ENCODE data around the gene FBXW4.

FBXW4 gene

GRCh38 chr10:101575091-101575490, 119.9 kb downstream of the FBXW4 start:
- no peak for DNase-seq (ENCODE audit: low read depth)
- no peak overlapping the region for H3K4me3 ChIP-seq (ENCODE audit: low read depth, low read length)
- no peak for TF ChIP-seq CTCF (IDR thresholded peaks at IDR 0.05; ENCODE audit: insufficient read depth, low read depth, low read length, missing control alignments)

GRCh38 chr10:101573885-101574753, 120.9 kb downstream of the FBXW4 start:
- DNase-seq (ENCODE audit: low read depth) = no peak
- no peak overlapping the region for H3K4me3 ChIP-seq (ENCODE audit: low read depth, low read length)
- TF ChIP-seq CTCF (IDR thresholded peaks at IDR 0.05; ENCODE audit: insufficient read depth, low read depth, low read length, missing control alignments) = no peak

- no peak for TF ChIP-seq CTCF (IDR thresholded peaks at IDR 0.05; ENCODE audit: insufficient read depth, low read depth, low read length, missing control alignments)
- DNase-seq (ENCODE audit: low read depth) = no peak
- H3K4me3 ChIP-seq (ENCODE audit: low read depth, low read length) = no peak overlapping the region
Measured at GRCh38 chr10:101572785-101573184, 122.2 kb downstream of the FBXW4 start.

GRCh38 chr10:101572126-101572525, 122.8 kb downstream of the FBXW4 start:
- no peak overlapping the region for H3K4me3 ChIP-seq (ENCODE audit: low read depth, low read length)

GRCh38 chr10:101571271-101571925, 123.6 kb downstream of the FBXW4 start:
- H3K4me3 ChIP-seq (ENCODE audit: low read depth, low read length) = no peak overlapping the region
- no peak for TF ChIP-seq CTCF (IDR thresholded peaks at IDR 0.05; ENCODE audit: insufficient read depth, low read depth, low read length, missing control alignments)
- DNase-seq (ENCODE audit: low read depth) = no peak

More at GRCh38 chr10:101572126-101572525, 122.8 kb downstream of the FBXW4 start:
- TF ChIP-seq CTCF (IDR thresholded peaks at IDR 0.05; ENCODE audit: insufficient read depth, low read depth, low read length, missing control alignments) = no peak
- DNase-seq (ENCODE audit: low read depth) = no peak

GRCh38 chr10:101570428-101571270, 124.3 kb downstream of the FBXW4 start:
- DNase-seq (ENCODE audit: low read depth) = no peak

More at GRCh38 chr10:101570428-101571270, 124.3 kb downstream of the FBXW4 start:
- no peak for TF ChIP-seq CTCF (IDR thresholded peaks at IDR 0.05; ENCODE audit: insufficient read depth, low read depth, low read length, missing control alignments)
- peak overlapping the region; percentile 62 for H3K4me3 ChIP-seq (ENCODE audit: low read depth, low read length)

Data from GM12865 (cell line).